Liver (tissue), 9 donors: ENCODE data around the gene TMEM231. TPM values are rescaled to one million over a fixed set of nuclear protein-coding genes. Genes with fewer than 3 reads are reported as not detected.

Experiments used
- DNase-seq: peaks from one replicate; pipeline ENCODE4 v3.0.0-alpha.2; 2017; ENCODE audit warnings: low spot score
- H3K27ac ChIP-seq, 2 donors: one replicate each; pipeline ENCODE4 v1.7.0; 2013; ENCODE audit warnings: inconsistent platforms in 2 of 2, low read length in 2 of 2, control low read depth in 1 of 2, low read depth in 1 of 2, mild to moderate bottlenecking in 1 of 2
- H3K27me3 ChIP-seq, 4 donors: one replicate each; pipeline versions ENCODE4 v1.6.1 to v1.7.0; 2013; ENCODE audit warnings: low read length in 3 of 4, inconsistent platforms in 1 of 4, mild to moderate bottlenecking in 1 of 4, moderate library complexity in 1 of 4; ENCODE audit not compliant: control insufficient read depth in 4 of 4, insufficient read depth in 4 of 4
- H3K36me3 ChIP-seq, 4 donors: one replicate each; pipeline versions ENCODE4 v1.6.1 to v1.7.0; 2013; ENCODE audit warnings: low read length in 3 of 4, mild to moderate bottlenecking in 3 of 4, low read depth in 1 of 4, moderate library complexity in 1 of 4; ENCODE audit not compliant: control insufficient read depth in 4 of 4, insufficient read depth in 3 of 4
- H3K4me1 ChIP-seq, 4 donors: one replicate each; pipeline versions ENCODE4 v1.6.1 to v1.7.0; 2013; ENCODE audit warnings: low read length in 3 of 4, mild to moderate bottlenecking in 3 of 4, moderate library complexity in 1 of 4; ENCODE audit not compliant: control insufficient read depth in 4 of 4, insufficient read depth in 4 of 4
- H3K4me3 ChIP-seq, 3 donors: one replicate each; pipeline versions ENCODE4 v1.6.1 to v1.7.0; 2013; ENCODE audit warnings: low read length in 3 of 3, control low read depth in 1 of 3, low read depth in 1 of 3, mild to moderate bottlenecking in 1 of 3
- H3K9ac ChIP-seq, 2 donors: one replicate each; pipeline ENCODE4 v1.7.0; 2013; ENCODE audit warnings: low read length in 2 of 2, mild to moderate bottlenecking in 2 of 2, moderate library complexity in 2 of 2, control low read depth in 1 of 2, low read depth in 1 of 2
- H3K9me3 ChIP-seq, 4 donors: one replicate each; pipeline versions ENCODE4 v1.6.1 to v1.7.0; 2013; ENCODE audit warnings: low read length in 3 of 4; ENCODE audit not compliant: control insufficient read depth in 4 of 4
- ATF3 ChIP-seq: IDR thresholded peaks from 2 replicates; pipeline ENCODE4 v1.6.1; 2016; ENCODE audit warnings: antibody characterized with exemption
- CTCF ChIP-seq: fragments of 150-350 bp; IDR thresholded peaks from 2 replicates; pipeline ENCODE4 v1.5.1; 2017; ENCODE audit warnings: improper control_type of control experiment, low read depth, low read length; ENCODE audit not compliant: missing input control
- EGR1 ChIP-seq, 2 donors: IDR thresholded peaks; 2 replicates each; pipeline ENCODE4 v1.6.1; 2016 to 2018; ENCODE audit warnings: antibody characterized with exemption in 2 of 2, low read depth in 2 of 2
- FOXA1 ChIP-seq: IDR thresholded peaks from 2 replicates; pipeline ENCODE4 v1.6.1; 2016; ENCODE audit warnings: antibody characterized with exemption
- FOXA2 ChIP-seq: IDR thresholded peaks from 2 replicates; pipeline ENCODE4 v1.6.1; 2016; ENCODE audit warnings: antibody characterized with exemption
- GABPA ChIP-seq, 2 donors: IDR thresholded peaks in 1 of 2; conservative IDR thresholded peaks in 1 of 2; 2 replicates each; pipeline ENCODE4 v1.6.1; 2016; ENCODE audit warnings: antibody characterized with exemption in 2 of 2, mild to moderate bottlenecking in 1 of 2, moderate library complexity in 1 of 2
- HNF4A ChIP-seq, 2 donors: conservative IDR thresholded peaks; 2 replicates each; pipeline ENCODE4 v1.6.1; 2016; ENCODE audit warnings: antibody characterized with exemption in 2 of 2, mild to moderate bottlenecking in 2 of 2
- HNF4G ChIP-seq: IDR thresholded peaks from 2 replicates; pipeline ENCODE4 v1.6.1; 2016; ENCODE audit warnings: antibody characterized with exemption
- JUND ChIP-seq, 2 donors: IDR thresholded peaks; 2 replicates each; pipeline ENCODE4 v1.6.1; 2016; ENCODE audit warnings: antibody characterized with exemption in 2 of 2
- MAX ChIP-seq: IDR thresholded peaks from 2 replicates; pipeline ENCODE4 v1.6.1; 2016; ENCODE audit warnings: antibody characterized with exemption
- NR2F2 ChIP-seq: IDR thresholded peaks from 2 replicates; pipeline ENCODE4 v1.6.1; 2016; ENCODE audit warnings: antibody characterized with exemption
- RAD21 ChIP-seq, 2 donors: IDR thresholded peaks; 2 replicates each; pipeline ENCODE4 v1.6.1; 2016; ENCODE audit warnings: antibody characterized with exemption in 2 of 2, mild to moderate bottlenecking in 2 of 2
- REST ChIP-seq: IDR thresholded peaks from 2 replicates; pipeline ENCODE4 v1.6.1; 2016; ENCODE audit warnings: antibody characterized with exemption, mild to moderate bottlenecking
- RXRA ChIP-seq, 2 donors: IDR thresholded peaks; 2 replicates each; pipeline ENCODE4 v1.6.1; 2017 to 2018; ENCODE audit warnings: antibody characterized with exemption in 2 of 2, mild to moderate bottlenecking in 1 of 2
- SP1 ChIP-seq: IDR thresholded peaks from 2 replicates; pipeline ENCODE4 v1.6.1; 2018; ENCODE audit warnings: antibody characterized with exemption, mild to moderate bottlenecking
- TAF1 ChIP-seq: conservative IDR thresholded peaks from 2 replicates; pipeline ENCODE4 v1.6.1; 2016; ENCODE audit warnings: antibody characterized with exemption, mild to moderate bottlenecking
- YY1 ChIP-seq: IDR thresholded peaks from 2 replicates; pipeline ENCODE4 v1.6.1; 2016; ENCODE audit warnings: antibody characterized with exemption, mild to moderate bottlenecking
- ZBTB33 ChIP-seq: IDR thresholded peaks from 2 replicates; pipeline ENCODE4 v1.6.1; 2016; ENCODE audit warnings: antibody characterized with exemption
- WGBS: extraction: QIAGEN DNeasy Blood & Tissue Kit; methylation state at CpG from one replicate; pipeline ENCODE4 v1.1.7; 2013; 5-methylcytosine and 5-hydroxymethylcytosine counted together
- polyA plus RNA-seq, 2 donors: library from polyadenylated mRNA; stranded (reverse) in 1 of 2; unstranded in 1 of 2; fragments of 200-250 nt in 1 of 2; fragments of >200 nt in 1 of 2; fragmentation: Nextera tagmentation in 1 of 2; extraction: Ambion mirVana in 1 of 2; gene quantifications; one replicate each; pipeline versions ENCODE4 v1.2.1 to v1.2.3, GENCODE V29; 2013 to 2015
- total RNA-seq, 2 donors: library from RNA; depleted of rRNA; stranded (reverse); fragments of >200 nt; gene quantifications; one replicate each; pipeline ENCODE4 v1.2.3, GENCODE V29; 2014
- donor health status: healthy.
- donor health status: healthy.
- donor health status: healthy.
- donor health status: healthy.
- donor health status: healthy.

TMEM231 gene
- total and polyA plus RNA-seq, 4 donors, result 0.60 to 2.1 (median 2.0) TPM

- TF ChIP-seq TAF1, result no peak
- no peak for TF ChIP-seq GABPA (IDR thresholded peaks at IDR 0.05 in 1 of 2, conservative IDR thresholded peaks at IDR 0.05 in 1 of 2)
- no peak for TF ChIP-seq HNF4G
- no peak for TF ChIP-seq RAD21 (IDR thresholded peaks at IDR 0.05)
- no peak for TF ChIP-seq SP1
- TF ChIP-seq REST, result no peak
- no peak for TF ChIP-seq CTCF
- TF ChIP-seq YY1, result no peak
- no peak for TF ChIP-seq NR2F2
- no peak for TF ChIP-seq FOXA2
- TF ChIP-seq JUND (IDR thresholded peaks at IDR 0.05), result no peak
- TF ChIP-seq FOXA1, result no peak
- no peak for TF ChIP-seq EGR1 (IDR thresholded peaks at IDR 0.05; ENCODE audit: low read depth in 2 of 2)
- TF ChIP-seq ATF3, result no peak
- no peak for TF ChIP-seq RXRA (IDR thresholded peaks at IDR 0.05)
- no peak for TF ChIP-seq MAX
- no peak for TF ChIP-seq HNF4A (conservative IDR thresholded peaks at IDR 0.05)
- no peak for TF ChIP-seq ZBTB33
- Histone ChIP-seq H3K9ac (no peak overlapping the region), H3K36me3 (peaks cover 12 to 47% (median 46%) of the 10 kb centered on the region in 4 donors), H3K27ac (no peak overlapping the region), H3K4me3 (no peak overlapping the region), H3K9me3 (no peaks in the 10 kb centered on the region), H3K4me1 (peaks cover 0 to 25% (median 18%) of the 10 kb centered on the region in 4 donors), H3K27me3 (no peaks in the 10 kb centered on the region)
- DNase-seq, result no peak
- WGBS, result 82% methylated on average over 5 of the region's 5 CpGs
Observed at GRCh38 chr16:75570396-75571065, 14.5 kb upstream of the TMEM231 start.
